Measurements from ENCODE around the gene MYO1E.

DNA sequence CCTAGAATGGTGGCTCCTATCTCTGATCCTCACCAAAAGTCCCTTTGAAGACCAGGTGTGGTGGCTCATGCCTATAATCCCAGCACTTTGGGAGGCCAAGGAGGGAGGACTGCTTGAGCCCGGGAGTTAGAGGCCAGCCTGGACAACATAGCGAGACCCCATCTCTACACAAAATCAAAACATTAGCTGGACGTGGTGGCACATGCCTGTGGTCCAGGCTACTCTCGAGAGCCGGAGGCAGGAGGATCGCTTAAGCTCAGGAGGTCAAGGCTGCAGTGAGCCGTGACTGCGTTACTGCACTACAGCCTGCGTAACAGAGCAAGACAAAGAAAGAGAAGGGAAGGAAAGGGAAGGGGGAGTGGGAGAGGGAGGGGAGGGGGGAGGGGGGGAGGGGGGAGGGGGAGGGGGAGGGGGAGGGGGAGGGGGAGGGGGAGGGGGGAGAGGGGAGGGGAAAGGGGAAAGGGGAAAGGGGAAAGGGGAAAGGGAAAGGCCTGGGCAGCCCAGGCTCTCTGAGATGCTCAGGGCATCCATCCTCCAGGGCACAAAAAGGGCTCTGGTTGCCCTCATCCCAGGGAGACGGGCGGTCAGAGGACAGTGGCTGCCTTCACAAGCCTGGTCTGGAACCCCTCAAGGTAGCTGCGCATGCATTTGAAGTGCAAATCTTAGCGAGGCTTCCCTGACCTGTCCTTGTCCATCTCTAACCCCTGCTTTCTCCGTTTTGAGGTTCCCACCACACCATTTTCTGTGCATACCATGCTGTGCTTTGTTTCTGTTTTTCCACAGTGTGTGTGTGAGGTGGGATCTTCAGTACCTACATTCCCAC is 89.9 kb downstream of the MYO1E start:
- TF ChIP-seq POLR2AphosphoS5 (IDR thresholded peaks at IDR 0.05) (no peak), CTCF (IDR thresholded peaks at IDR 0.05) (no peak)

Measured in prostate gland (tissue), 2 donors.